Esophagus squamous epithelium (tissue), 5 donors: Measurements from ENCODE around the gene MINK1. TPM values are rescaled to one million over a fixed set of nuclear protein-coding genes. Genes with fewer than 3 reads are reported as not detected.
"Not testable (repeated sequence)": the region's sequence is repeated elsewhere in the genome, so short reads cannot be mapped to it uniquely, and the experiment has no call there.

Source experiments
- DNase-seq: peaks from one replicate; lab custom pipeline; 2025; lab: John Stamatoyannopoulos, UW
- H3K27ac ChIP-seq, 4 donors: fragments of 200-600 bp; sonication (generic); one replicate each; pipeline ENCODE4 v1.5.1; 2016 to 2019; ENCODE audit warnings: mild to moderate bottlenecking in 1 of 4
- H3K27me3 ChIP-seq, 4 donors: fragments of 200-600 bp; sonication (generic); 1 replicate in 3 of 4; 2 replicates in 1 of 4; pipeline versions ENCODE4 v1.5.1 to v1.6.0; 2017 to 2021; ENCODE audit warnings: antibody characterized with exemption in 1 of 4
- H3K36me3 ChIP-seq, 3 donors: fragments of 200-600 bp; sonication (generic); one replicate each; pipeline ENCODE4 v1.5.1; 2016 to 2019
- H3K4me1 ChIP-seq, 3 donors: fragments of 200-600 bp; sonication (generic); one replicate each; pipeline ENCODE4 v1.5.1; 2017 to 2019
- H3K4me3 ChIP-seq, 4 donors: fragments of 200-600 bp; sonication (generic); 1 replicate in 3 of 4; 2 replicates in 1 of 4; pipeline ENCODE4 v1.5.1; 2016 to 2019; ENCODE audit warnings: mild to moderate bottlenecking in 2 of 4, moderate library complexity in 1 of 4
- H3K9me3 ChIP-seq, 3 donors: fragments of 200-600 bp; sonication (generic); one replicate each; pipeline ENCODE4 v1.5.1; 2016 to 2019
- CTCF ChIP-seq, 6 experiments: fragments of 450-650 bp in 4 of 6; fragments of 200-600 bp in 2 of 6; sonication (generic) in 2 of 6; IDR thresholded peaks; one replicate each; pipeline ENCODE4 v1.5.1; 2016 to 2019; ENCODE audit warnings: antibody characterized with exemption in 6 of 6, mild to moderate bottlenecking in 4 of 6, moderate library complexity in 4 of 6
- POLR2A ChIP-seq, 4 donors: fragments of 450-650 bp; IDR thresholded peaks; one replicate each; pipeline ENCODE4 v1.6.1; 2017; ENCODE audit warnings: antibody characterized with exemption in 4 of 4, mild to moderate bottlenecking in 4 of 4, moderate library complexity in 3 of 4
- WGBS, 2 donors: methylation state at CpG; one replicate each; pipeline ENCODE4 v1.1.5; 2018; 5-methylcytosine and 5-hydroxymethylcytosine counted together
- intact Hi-C: fragments of 100-400 bp; cut with DNase I; formaldehyde crosslinking; loops from one replicate; pipeline ENCODE4 v1.15.0; 2022
- total RNA-seq, 4 donors: library from RNA; depleted of rRNA; stranded (reverse); fragments of >200 nt; gene quantifications; one replicate each; pipeline ENCODE4 v1.1.0, GENCODE V29; 2016
- donor health status: DM: yes; HTN: yes; CAD: no.

MINK1 gene
- total RNA-seq, 4 donors from 2014 or later, result 50.1 to 156 (median 117) TPM

DNA sequence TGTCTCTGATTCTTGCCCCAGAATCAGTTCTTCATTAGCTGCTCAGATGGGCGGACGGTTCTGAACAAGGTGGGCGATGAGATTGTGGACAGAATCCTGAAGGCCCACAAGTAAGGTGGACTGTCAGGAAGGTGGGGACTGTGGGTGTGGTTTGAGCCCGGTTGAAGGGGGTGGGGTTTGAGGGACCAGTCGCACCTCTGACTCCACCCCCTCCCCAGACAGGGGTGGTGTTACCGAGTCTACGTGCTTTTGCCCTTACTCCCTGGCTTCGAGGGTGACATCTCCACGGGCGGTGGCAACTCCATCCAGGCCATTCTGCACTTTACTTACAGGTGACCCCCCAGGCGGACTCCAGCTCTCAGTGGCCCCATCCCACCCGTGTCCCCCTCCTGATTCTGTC, 14.9 kb upstream of the MINK1 start:
- H3K27ac ChIP-seq, result no peak overlapping the region
- no peak for DNase-seq
- peaks cover 28 to 96% (median 32%) of the 10 kb centered on the region in 3 donors for H3K36me3 ChIP-seq
- no peaks in the 10 kb centered on the region for H3K27me3 ChIP-seq
- H3K4me1 ChIP-seq, result peaks cover 0 to 7% (median 0%) of the 10 kb centered on the region in 3 donors
- intact Hi-C loops, result no loop called here
- TF ChIP-seq CTCF (IDR thresholded peaks at IDR 0.05) (no peak), POLR2A (IDR thresholded peaks at IDR 0.05) (no peak)
- no peaks in the 10 kb centered on the region for H3K9me3 ChIP-seq
- no peak overlapping the region for H3K4me3 ChIP-seq
- 40 to 77% methylated on average over 1 to 12 of the region's 12 CpGs for WGBS, 2 donors

DNA sequence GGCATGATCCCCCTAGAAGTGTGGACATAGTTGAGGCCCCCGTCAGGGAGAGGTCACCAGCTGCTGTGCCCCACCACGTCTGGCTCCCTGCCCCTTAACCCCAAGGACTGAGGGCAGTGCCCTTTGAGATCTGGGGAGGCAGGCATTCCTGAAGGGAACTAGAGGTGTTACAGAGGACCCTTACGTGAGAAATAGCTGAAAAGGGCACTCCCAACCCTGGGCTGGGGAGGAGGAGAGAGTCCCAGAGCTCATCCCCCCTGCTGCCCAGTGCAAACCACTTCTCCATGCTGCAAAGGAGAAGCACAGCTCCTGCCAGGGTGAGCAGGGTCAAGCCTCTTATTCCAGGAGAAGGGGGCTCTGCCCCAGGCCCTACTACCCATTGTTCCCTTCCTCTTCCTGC, 10.3 kb upstream of the MINK1 start:
- Histone ChIP-seq H3K36me3 (peaks cover 5 to 67% (median 6%) of the 10 kb centered on the region in 3 donors), H3K4me3 (no peak overlapping the region), H3K27me3 (no peaks in the 10 kb centered on the region), H3K27ac (no peak overlapping the region), H3K4me1 (peaks cover 0 to 5% (median 0%) of the 10 kb centered on the region in 3 donors), H3K9me3 (no peaks in the 10 kb centered on the region)
- no peak for TF ChIP-seq POLR2A (IDR thresholded peaks at IDR 0.05)
- no peak for TF ChIP-seq CTCF (IDR thresholded peaks at IDR 0.05)
- no peak for DNase-seq
- 69 to 80% methylated on average over 1 to 3 of the region's 3 CpGs for WGBS, 2 donors
- intact Hi-C loops, result no loop called here

DNA sequence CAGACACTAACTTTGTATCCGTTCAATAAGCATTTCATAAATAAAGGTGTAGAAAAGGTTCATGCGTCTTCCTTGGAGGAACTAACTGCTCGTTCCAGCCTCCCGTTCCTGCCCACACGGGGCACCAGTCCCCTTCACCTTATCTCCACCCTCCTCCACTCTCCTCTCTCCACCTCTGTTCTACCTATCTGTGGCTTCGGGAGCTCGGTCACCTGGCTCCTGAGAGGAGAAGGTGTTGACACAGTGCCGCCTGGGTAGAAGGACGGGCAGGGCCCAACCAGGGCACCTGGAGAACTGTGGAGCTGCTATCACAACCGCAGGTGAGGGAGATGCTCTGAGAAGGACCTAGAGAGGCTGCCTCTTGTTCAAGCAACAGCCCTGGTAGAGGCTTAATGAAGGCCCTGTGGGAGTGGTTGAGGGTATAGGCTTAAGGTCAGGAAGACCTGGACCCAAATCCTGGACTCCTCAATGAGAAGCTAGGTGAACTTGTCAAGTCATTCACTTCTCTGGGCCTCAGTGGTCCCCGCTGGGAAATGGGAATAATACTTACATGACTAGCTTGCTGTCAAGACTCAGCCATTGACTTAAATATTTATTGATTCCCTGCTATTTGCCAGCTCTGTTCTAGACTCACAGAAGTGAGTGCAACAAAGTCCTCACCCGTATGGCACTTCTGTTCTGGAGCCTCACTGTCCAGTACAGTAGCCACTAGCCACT, 9.6 kb upstream of the MINK1 start:
- no peak overlapping the region for H3K27ac ChIP-seq
- no peak for DNase-seq
- no peaks in the 10 kb centered on the region for H3K9me3 ChIP-seq
- H3K36me3 ChIP-seq, result peaks cover 5 to 60% (median 6%) of the 10 kb centered on the region in 3 donors
- no peaks in the 10 kb centered on the region for H3K27me3 ChIP-seq
- intact Hi-C loops, result no loop called here
- peaks cover 0 to 5% (median 0%) of the 10 kb centered on the region in 3 donors for H3K4me1 ChIP-seq
- no peak overlapping the region for H3K4me3 ChIP-seq
- WGBS, 2 donors, result 66% methylated on average over 8 to 10 of the region's 12 CpGs
- TF ChIP-seq CTCF (IDR thresholded peaks at IDR 0.05) (no peak), POLR2A (IDR thresholded peaks at IDR 0.05) (no peak)

- DNase-seq, result no peak
- H3K27ac ChIP-seq, result no peak overlapping the region
- no peak for TF ChIP-seq POLR2A (IDR thresholded peaks at IDR 0.05)
- TF ChIP-seq CTCF (IDR thresholded peaks at IDR 0.05), result no peak
- 60 to 81% methylated on average over 5 to 8 of the region's 8 CpGs for WGBS, 2 donors
- H3K27me3 ChIP-seq, result no peaks in the 10 kb centered on the region
- H3K9me3 ChIP-seq, result no peaks in the 10 kb centered on the region
- H3K36me3 ChIP-seq, result peaks cover 0 to 21% (median 0%) of the 10 kb centered on the region in 3 donors
- intact Hi-C loops, result no loop called here
- no peaks in the 10 kb centered on the region for H3K4me1 ChIP-seq
- no peak overlapping the region for H3K4me3 ChIP-seq
These were observed 5.7 kb upstream of the MINK1 start for GRCh38 chr17:4827399-4827798.

GRCh38 chr17:4832829-4833177, 337 bp upstream of the MINK1 start:
- H3K36me3 ChIP-seq, DNase-seq, intact Hi-C loops, H3K9me3 ChIP-seq, H3K27me3 ChIP-seq: not testable (repeated sequence)
- H3K4me3 ChIP-seq, result peak overlapping the region; percentile 82 to 100 (median 94)
- peaks cover 29 to 42% (median 34%) of the 10 kb centered on the region in 3 donors for H3K4me1 ChIP-seq
- H3K27ac ChIP-seq, result peak overlapping the region; percentile 92 to 99 (median 97)
- WGBS, 2 donors, result 0% methylated on average over 9 of the region's 17 CpGs
